Testis (tissue), 5 donors: ENCODE data around the gene PARPBP. TPM values are rescaled to one million over a fixed set of nuclear protein-coding genes. Genes with fewer than 3 reads are reported as not detected.
"Not testable (repeated sequence)": the region's sequence is repeated elsewhere in the genome, so short reads cannot be mapped to it uniquely, and the experiment has no call there.

ENCODE experiments used
- DNase-seq: peaks from one replicate; pipeline ENCODE4 v3.0.0-alpha.2; 2019
- H3K27ac ChIP-seq, 2 donors: fragments of 200-600 bp; sonication (generic); one replicate each; pipeline ENCODE4 v1.5.1; 2019
- H3K27me3 ChIP-seq: fragments of 200-600 bp; sonication (generic); one replicate; pipeline ENCODE4 v1.5.1; 2019
- H3K36me3 ChIP-seq: fragments of 200-600 bp; sonication (generic); one replicate; pipeline ENCODE4 v1.5.1; 2017; ENCODE audit warnings: low read depth; ENCODE audit errors: missing control alignments
- H3K4me1 ChIP-seq: fragments of 200-600 bp; sonication (generic); one replicate; pipeline ENCODE4 v1.5.1; 2019
- H3K4me3 ChIP-seq, 2 donors: fragments of 200-600 bp; sonication (generic); one replicate each; pipeline ENCODE4 v1.5.1; 2017 to 2019
- H3K9me3 ChIP-seq: fragments of 200-600 bp; sonication (generic); one replicate; pipeline ENCODE4 v1.5.1; 2017
- CTCF ChIP-seq, 3 experiments: fragments of 450-650 bp in 2 of 3; fragments of 200-600 bp in 1 of 3; sonication (generic) in 1 of 3; IDR thresholded peaks; one replicate each; pipeline ENCODE4 v1.5.1; 2016 to 2019; ENCODE audit warnings: antibody characterized with exemption in 3 of 3, mild to moderate bottlenecking in 2 of 3, moderate library complexity in 1 of 3
- POLR2A ChIP-seq: fragments of 450-650 bp; IDR thresholded peaks from one replicate; pipeline ENCODE4 v1.6.1; 2017; ENCODE audit warnings: antibody characterized with exemption, mild to moderate bottlenecking, moderate library complexity
- WGBS, 2 donors: methylation state at CpG; one replicate each; pipeline ENCODE4 v1.1.5; 2018; 5-methylcytosine and 5-hydroxymethylcytosine counted together
- intact Hi-C: fragments of 100-400 bp; cut with DNase I; formaldehyde crosslinking; loops from one replicate; pipeline ENCODE4 v1.15.1; 2023; ENCODE audit warnings: low total_unique reads
- long read RNA-seq, 2 donors: transcript quantifications; one replicate each; lab custom pipeline, GENCODE V29; 2026
- polyA plus RNA-seq: library from polyadenylated mRNA; stranded (reverse); fragments of 350-450 nt; fragmentation: Illumina TruSeq; extraction: RNeasy Lipid Tissue Mini Kit (QIAGEN cat#74804); gene quantifications from one replicate; pipeline ENCODE4 v1.2.3, GENCODE V29; 2014; ENCODE audit warnings: low read depth, low replicate concordance; ENCODE audit not compliant: insufficient read depth
- total RNA-seq, 2 donors: library from RNA; depleted of rRNA; stranded (reverse); fragments of >200 nt; gene quantifications; one replicate each; pipeline ENCODE4 v1.2.3, GENCODE V29; 2016

The PARPBP gene
- total RNA-seq (10 to 100 TPM in 1 of 2 donors, 1 to 10 TPM in 1; 9.9 to 15.1 TPM), polyA plus RNA-seq (7.0 TPM)
- long read RNA-seq, donor 1, partial matches to known transcripts = 0 of 2 reads
- long read RNA-seq, donor 1, other reads (novel, unspliced or antisense) = 0 of 2 reads
- long read RNA-seq, donor 2 = 0 reads

GRCh38 chr12:102119674-102120563 is at the start of gene PARPBP, which contains the start of gene NUP37:
TSS of gene PARPBP (plus strand) at chr12:102120183. CDS start at chr12:102123889, 3,706 bp downstream.
TSS of gene NUP37 (minus strand) at chr12:102120114. CDS start at chr12:102118518, 1,596 bp downstream.
- H3K4me3 ChIP-seq = peak within 1 kb of the TSS; percentile 73 to 83
- no peaks in the 10 kb centered on the region for H3K36me3 ChIP-seq
- no peak for TF ChIP-seq CTCF (IDR thresholded peaks at IDR 0.05)
- no peak for TF ChIP-seq POLR2A
- intact Hi-C loops = no loop called here
- DNase-seq = peak; percentile 94
- peak within 1 kb of the TSS; percentile 52 to 74 for H3K27ac ChIP-seq
- no peaks in the 10 kb centered on the region for H3K27me3 ChIP-seq
- no peaks in the 10 kb centered on the region for H3K9me3 ChIP-seq
- peaks cover 4% of the 10 kb centered on the region for H3K4me1 ChIP-seq
- WGBS, 2 donors = 0% methylated on average over 34 to 62 of the region's 62 CpGs

GRCh38 chr12:102072092-102072491 is 47.9 kb upstream of the PARPBP start:
- H3K36me3 ChIP-seq, H3K4me1 ChIP-seq, intact Hi-C loops, H3K27me3 ChIP-seq, H3K4me3 ChIP-seq, H3K27ac ChIP-seq, H3K9me3 ChIP-seq, DNase-seq: not testable (repeated sequence)
- WGBS, 2 donors = 94 to 96% methylated on average over 7 of the region's 7 CpGs

- H3K4me1 ChIP-seq = peaks cover 6% of the 10 kb centered on the region
- no peaks in the 10 kb centered on the region for H3K27me3 ChIP-seq
- TF ChIP-seq POLR2A (no peak), CTCF (IDR thresholded peaks at IDR 0.05) (no peak)
- DNase-seq = no peak
- no peak overlapping the region for H3K27ac ChIP-seq
- 75 to 84% methylated on average over 4 of the region's 4 CpGs for WGBS, 2 donors
- no peaks in the 10 kb centered on the region for H3K9me3 ChIP-seq
- no peaks in the 10 kb centered on the region for H3K36me3 ChIP-seq
- intact Hi-C loops = no loop called here
- no peak overlapping the region for H3K4me3 ChIP-seq
Observed at GRCh38 chr12:102080842-102081241, 39.1 kb upstream of the PARPBP start.

- WGBS, 2 donors = 97 to 98% methylated on average over 16 to 37 of the region's 38 CpGs
Observed at GRCh38 chr12:102089228-102089835, 30.7 kb upstream of the PARPBP start.

GRCh38 chr12:102093319-102093718 is 26.7 kb upstream of the PARPBP start:
- Histone ChIP-seq H3K9me3 (no peaks in the 10 kb centered on the region), H3K27me3 (no peaks in the 10 kb centered on the region), H3K36me3 (no peaks in the 10 kb centered on the region), H3K27ac (no peak overlapping the region), H3K4me1 (peaks cover 4% of the 10 kb centered on the region), H3K4me3 (no peak overlapping the region)
- no peak for DNase-seq
- TF ChIP-seq POLR2A (no peak), CTCF (IDR thresholded peaks at IDR 0.05) (no peak)
- intact Hi-C loops = no loop called here

More at GRCh38 chr12:102089228-102089835, 30.7 kb upstream of the PARPBP start:
- DNase-seq, H3K4me1 ChIP-seq, H3K27ac ChIP-seq, H3K27me3 ChIP-seq, intact Hi-C loops, H3K4me3 ChIP-seq, H3K9me3 ChIP-seq, H3K36me3 ChIP-seq: not testable (repeated sequence)
